ENCODE results near the gene ABCG1.

ABCG1 gene

DNA sequence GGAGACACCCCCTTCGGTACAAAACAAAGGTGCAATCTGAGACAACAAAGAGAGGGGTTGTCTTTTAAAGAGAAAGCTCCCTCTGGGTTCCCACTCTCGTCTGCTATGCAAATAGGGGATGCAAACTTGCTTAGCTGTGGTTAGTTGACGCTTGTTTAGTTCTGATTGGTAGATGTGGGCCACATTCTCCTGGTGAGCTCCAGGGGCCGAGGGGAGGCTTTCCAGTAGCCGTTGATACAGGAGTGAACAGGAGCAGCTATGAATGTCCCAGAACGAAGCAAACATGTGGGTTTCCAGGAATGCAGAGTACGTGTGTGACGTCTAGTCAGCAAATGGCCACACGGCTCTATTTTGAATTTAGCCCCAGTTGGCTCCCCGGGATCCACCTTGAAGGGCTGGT, 117.1 kb downstream of the ABCG1 start:
- DNase-seq: no peak

DNA sequence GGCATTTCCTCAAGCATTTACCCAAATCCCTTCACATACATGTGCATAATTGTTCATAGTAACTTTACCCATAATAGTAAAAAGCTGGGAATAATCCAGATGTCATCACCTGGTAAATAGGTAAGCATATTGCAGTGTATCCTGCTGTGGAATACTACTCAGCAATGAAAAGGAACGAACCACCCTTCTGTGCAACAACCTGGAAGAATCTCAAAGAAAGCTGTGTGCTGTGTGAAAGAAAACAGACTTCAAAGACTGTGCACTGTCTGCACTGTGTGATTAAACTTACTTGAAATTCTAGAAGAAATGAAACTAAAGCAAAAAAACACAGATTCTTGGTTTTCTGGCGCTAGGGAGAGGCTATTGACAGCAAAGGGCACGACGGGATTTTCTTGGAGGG, 118.3 kb downstream of the ABCG1 start:
- DNase-seq: no peak

DNA sequence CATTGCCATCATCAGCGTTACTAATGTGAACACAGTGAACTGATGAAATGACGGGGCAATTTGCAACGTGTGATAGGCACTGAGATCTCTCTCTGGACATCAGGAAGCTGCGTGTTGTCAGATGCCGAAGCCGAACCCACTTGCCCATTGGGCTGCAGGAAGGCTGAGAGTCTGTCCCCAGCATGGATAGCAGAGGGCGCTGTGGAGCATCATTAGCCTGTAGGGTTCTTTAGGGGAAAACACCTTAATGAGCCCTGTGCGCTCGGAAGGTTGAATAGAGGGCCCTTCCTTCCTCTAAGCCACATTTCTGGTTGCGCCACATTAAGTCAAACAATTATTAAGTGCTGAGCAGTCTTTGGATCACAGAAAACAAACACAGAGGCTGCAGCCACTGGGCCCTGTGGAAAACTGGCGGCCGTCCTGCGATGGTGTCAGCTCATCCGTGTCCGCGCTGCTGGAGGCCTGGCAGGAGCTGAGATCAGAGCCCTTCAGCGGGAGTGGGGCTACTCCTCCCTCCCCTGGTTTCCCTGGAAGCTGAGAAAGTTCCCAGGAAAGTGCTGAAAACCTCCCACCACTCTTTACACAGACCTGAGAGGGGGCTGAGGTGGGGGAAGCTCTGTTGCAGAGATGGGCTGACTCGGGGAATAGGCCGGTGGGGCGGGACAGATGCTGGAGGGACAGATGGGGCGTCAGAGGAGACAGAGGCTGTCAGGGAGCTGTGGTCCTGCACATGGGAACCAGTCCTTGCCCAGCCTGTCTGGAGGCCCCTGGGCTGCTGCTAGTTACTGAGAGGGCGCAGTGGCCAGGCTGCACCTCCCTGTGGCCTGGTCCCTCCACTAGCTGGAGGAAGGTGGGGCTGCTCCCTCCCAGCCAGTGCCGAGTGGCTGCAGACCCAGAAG, 119.1 kb downstream of the ABCG1 start:
- DNase-seq: peak; percentile 34

DNA sequence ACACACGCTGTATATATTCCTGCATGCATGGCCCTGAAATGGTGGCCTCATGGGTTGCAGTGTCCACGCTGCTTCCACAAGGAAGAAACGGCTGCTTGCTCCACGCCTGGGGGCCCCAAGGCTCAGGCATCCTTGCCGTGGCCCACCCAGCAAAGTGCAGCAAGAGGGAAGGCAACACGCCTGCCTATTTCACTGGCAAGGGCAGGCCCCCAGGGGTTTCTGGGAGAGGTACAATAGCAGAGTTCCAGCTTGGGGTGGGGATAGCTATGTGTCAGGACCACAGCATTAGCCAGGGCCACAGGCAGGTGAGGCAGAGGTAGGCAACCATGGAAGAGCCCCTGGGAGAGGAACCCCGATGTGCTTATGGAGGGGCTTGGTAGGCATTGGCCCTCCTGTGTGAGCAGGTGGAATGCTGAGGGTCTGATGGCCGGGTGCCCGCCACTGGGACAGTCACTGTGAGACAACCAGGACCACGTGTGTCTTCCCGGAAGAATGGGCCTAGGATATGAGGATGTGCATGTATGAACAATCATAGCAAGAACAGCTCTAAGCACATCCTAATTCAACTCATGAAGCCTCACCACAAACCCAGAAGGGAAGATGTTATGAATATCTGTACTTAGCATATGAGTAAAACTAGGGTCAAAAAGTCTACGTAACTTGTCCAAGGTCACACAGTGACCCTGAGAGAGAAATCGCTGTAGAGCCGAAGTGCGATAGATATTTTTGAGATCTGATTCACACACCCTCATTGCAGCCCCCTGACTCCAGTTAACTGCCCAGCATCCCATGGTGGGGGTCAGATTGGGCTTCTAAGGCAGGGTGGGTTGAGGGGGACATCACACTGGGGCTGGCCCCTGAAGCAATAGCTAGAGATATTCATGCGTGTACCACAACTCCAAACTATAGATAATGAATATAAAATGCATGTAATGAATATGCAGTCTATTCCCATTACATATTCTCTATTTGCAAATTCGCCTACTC, 120.1 kb downstream of the ABCG1 start:
- no peak for DNase-seq

DNA sequence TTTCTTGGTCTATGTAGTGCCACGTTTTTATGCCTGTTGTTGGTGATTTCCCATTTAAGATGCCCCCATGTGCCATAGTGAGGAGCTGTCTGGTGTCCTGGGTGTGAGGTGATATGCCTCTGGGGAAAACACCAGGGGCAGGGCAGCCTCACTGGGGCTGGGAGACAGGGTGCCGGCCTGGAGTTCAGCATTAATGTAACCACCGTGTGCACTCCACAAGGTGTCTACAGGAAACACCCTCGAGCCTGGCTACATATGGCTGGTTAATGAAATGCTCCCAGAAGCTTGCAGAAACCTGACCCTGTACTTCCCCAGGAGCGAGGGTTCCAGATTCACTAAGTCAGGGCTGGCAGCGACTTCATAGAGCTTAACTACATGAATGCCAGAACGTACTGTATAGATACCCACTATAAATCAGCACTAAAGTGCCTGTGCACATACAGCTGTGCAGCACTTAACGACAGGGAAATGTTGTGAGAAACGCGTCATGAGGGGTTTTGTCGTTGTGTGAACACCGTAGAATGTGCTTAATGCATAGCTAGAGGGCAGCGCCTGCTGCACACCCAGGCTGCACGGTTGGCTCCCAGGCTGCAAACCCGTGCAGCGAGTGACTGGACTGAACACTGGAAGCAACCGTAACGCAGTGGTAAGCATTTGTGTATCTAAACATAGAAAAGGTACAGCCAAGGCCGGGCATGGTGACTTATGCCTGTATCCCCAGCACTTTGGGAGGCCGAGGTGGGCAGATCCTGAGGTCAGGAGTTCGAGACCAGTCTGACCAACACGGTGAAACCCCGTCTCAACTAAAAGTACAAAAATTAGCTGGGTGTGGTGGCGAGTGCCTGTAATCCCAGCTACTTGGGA, 121.5 kb downstream of the ABCG1 start:
- no peak for DNase-seq

DNA sequence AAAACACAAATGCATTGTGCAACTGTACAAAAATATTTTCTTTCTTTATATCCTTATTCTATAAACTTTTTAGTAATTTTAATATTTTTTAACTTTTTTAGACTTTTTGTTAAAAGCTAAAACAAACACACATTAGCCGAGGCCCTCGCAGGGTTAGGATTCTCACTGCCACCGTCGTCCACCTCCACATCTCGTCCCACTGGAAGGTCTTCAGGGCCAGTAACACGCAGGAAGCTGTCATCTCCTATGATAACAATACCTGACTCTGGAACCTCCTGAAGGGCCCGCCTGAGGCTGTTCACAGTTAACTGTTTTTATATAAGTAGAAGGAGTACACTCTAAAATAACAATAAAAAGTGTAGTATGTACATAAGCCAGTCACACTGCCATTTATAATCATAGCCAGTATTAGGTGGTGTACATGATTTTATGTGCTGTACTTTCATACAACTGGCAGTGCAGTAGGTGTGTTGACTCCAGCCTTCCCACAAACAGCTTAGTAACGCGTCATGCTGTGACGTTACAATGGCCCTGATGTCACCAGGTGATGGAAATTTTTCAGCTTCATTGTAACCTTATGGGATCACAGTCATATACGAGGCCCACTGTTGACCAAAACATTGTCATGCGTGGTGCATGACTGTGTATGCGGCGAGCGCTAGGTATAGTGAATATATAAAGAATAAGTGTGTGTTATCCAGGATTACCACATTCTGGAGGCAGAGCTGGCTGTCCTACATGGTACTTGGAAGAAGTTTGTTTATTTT, 123.0 kb downstream of the ABCG1 start:
- no peak for DNase-seq

DNA sequence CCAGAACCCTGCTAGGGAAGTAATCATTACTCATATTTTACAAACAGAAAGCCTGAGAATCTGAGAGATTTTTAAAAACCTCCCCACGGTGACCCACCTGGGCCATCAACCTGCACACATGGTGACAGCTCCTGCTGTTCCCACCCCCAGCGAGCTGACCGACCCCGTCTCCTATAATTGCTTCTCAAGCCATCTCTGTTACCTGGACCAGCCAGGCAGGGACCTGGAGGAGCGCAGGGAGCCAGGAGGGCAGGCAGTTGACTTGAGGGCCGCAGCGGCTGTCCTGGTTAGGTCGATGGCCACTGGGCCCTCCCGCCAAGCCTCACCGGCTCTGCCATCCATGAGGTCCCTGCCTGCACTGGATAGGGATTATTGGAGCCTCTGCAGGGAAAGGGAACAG, 124.2 kb downstream of the ABCG1 start:
- no peak for DNase-seq

DNA sequence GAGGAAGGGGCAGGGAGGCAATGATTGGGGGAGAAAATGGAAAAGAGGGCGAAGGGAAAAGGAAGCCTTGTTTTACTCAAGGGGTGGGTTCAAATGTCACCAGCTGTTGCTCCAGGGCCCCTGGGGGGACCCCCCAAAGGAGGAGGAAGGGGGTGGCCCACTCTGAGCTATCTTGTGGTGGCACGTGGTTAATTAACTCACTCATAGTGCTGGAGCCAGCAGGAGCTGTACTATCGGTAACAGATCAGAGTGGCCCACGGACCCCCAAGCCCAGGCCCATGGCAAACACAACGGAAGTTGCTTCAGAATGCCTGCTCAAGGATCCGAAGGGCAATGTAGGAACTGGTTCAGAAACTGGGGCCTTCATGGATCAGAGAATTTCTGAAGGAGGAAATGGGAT, 124.6 kb downstream of the ABCG1 start:
- no peak for DNase-seq

DNA sequence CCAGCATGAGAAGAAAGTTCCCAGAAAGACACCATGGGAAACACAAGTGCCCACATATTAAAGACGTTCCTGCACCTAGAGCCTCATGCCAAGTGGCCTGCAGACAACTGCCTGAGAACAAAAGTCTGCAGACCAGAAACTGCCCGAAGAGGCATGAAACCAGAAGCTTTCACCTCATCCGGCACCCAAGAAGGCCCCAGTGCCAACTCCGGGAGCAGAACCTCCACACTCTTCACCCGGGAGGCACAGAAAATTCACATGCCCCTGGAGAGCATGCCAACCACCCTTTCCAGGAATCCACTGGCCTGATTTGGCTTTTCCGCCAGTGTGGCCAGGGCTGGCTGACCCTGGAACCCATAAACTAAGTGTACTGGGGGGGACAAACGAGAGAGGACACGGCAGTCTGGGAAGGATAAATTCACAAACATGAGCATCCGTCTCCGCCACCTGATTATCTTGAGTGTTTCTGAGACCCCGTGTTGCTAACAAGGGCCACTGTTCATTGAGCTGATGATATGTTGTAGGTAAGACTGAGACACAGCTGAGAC, 125.1 kb downstream of the ABCG1 start:
- DNase-seq: no peak

DNA sequence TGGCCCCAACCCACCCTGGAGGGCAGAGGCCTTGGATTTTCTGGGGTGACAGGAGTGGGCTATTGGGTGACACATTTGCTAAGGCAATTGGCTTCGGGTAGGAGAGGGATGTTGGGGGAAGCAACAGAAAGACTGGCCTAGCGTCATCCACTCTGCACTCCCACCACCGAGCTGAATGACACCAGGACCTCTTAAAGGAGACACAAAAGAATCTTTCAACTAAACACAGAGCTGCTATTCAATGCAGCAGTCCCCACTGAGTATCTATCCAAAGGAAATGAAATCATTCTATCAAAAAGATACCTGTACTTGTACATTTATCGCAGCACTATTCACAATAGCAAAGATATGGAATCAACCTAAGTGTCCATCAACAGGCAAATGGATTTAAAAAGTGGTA, 125.7 kb downstream of the ABCG1 start:
- DNase-seq: no peak

DNA sequence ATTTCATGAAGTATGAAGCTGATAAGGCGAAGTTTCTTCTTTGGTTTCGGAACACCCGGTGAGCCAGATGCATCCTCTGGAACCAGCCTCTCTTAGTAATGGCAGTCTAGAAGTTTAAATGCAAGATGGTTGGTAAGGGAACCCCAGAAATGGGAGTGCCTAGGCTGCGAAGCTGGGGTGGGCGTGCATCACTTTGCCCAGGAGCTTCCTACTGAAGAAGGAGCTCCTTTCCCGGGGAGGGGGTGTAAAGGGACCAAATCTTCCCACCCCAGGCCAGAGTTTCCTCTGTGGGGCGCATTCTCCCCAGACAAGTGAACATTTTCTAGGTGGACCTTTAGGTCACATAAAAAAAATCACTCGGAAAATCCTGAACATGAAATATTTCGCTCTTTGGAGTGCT, 127.5 kb downstream of the ABCG1 start:
- no peak for DNase-seq

Data from GF-D8 (cell line).